Measurements from ENCODE around the gene SLC8A1. TPM values are rescaled to one million over a fixed set of nuclear protein-coding genes. Genes with fewer than 3 reads are reported as not detected.

SLC8A1 gene
- total RNA-seq, 2 donors from 2014 or later: 23.2 to 28.2 TPM

GRCh38 chr2:40346535-40347354 lies 105.1 kb downstream of the SLC8A1 start:
- Histone ChIP-seq H3K4me3 (no peak overlapping the region), H3K4me1 (replicated peaks) (no peaks in the 10 kb centered on the region), H3K27me3 (replicated peaks; ENCODE audit: insufficient read depth) (no peaks in the 10 kb centered on the region), H3K36me3 (no peaks in the 10 kb centered on the region), H3K9me3 (no peaks in the 10 kb centered on the region), H3K27ac (peak overlapping the region; percentile 28 to 29)
- peak; percentile 25 for TF ChIP-seq POLR2AphosphoS5 (IDR thresholded peaks at IDR 0.05)
- no peak for TF ChIP-seq POLR2A (IDR thresholded peaks at IDR 0.05)
- intact Hi-C loops (cut with DNase I): no loop called here
- WGBS: 86% methylated on average over 3 of the region's 3 CpGs
- no peak for DNase-seq (ENCODE audit: low spot score)

DNA sequence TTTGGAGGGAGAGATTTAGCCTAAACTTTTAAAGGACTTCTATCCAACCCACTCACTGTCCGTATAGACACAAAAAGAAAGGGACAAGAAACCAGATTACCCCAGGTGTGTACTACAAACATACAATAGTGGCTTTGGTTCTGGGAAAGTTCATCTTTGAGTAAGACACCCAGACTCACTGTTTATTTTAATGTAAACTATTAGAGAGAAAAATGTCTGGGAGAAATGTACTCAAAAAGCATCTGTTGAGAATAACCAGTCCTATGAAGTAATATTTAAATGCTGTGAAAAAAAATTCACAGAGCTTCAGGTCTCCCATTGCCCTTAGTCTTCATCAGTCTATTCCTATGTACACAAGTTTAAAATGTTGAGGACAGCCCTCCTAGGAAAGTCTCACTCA lies 107.5 kb downstream of the SLC8A1 start:
- intact Hi-C loops (cut with DNase I): no loop called here
- 70% methylated on average over 1 of the region's 1 CpG for WGBS
- H3K27ac ChIP-seq: no peak overlapping the region
- no peak overlapping the region for H3K4me3 ChIP-seq
- no peaks in the 10 kb centered on the region for H3K9me3 ChIP-seq
- no peaks in the 10 kb centered on the region for H3K36me3 ChIP-seq
- TF ChIP-seq POLR2A (IDR thresholded peaks at IDR 0.05): no peak
- H3K27me3 ChIP-seq (replicated peaks; ENCODE audit: insufficient read depth): no peaks in the 10 kb centered on the region
- DNase-seq (ENCODE audit: low spot score): no peak
- no peaks in the 10 kb centered on the region for H3K4me1 ChIP-seq (replicated peaks)

DNA sequence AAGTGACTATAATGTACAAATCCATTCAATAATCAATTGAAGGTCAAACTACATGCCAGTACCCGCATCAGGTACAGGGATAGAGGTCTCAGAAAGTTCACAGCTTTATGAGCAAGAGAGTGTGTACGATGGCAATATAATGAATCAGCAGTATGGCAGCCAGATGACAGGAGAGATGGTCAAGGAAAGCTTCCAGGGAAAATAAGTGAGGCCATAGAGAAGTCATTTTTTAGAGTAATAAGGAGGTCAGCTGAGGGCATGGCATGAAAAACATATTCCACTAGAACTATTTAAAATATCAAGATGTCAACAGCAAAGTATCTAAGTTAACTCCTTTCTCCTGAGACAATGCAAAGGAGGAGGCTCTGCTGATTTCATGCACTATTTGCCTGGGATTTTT lies 108.0 kb downstream of the SLC8A1 start:
- 36% methylated on average over 2 of the region's 2 CpGs for WGBS
- no peak overlapping the region for H3K27ac ChIP-seq

DNA sequence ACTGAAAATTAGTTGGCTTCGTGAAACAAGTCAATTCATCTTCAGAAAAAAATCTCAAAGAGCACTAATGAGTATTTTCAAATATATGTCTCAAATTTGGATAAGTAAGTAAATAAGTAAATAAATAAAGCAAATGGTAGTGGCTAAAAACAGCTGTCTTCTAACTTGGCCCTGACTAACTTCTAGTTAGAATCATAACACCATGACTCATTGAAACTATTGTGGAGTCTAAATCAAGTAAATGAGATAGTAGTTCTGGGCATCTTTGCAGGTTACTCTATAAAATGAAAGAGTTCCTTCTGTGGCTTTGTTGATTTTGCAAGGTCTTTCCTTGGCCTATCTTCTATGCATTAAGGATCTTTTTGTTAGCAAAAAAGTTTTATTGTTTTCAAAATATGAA lies 110.7 kb downstream of the SLC8A1 start:
- H3K9me3 ChIP-seq: no peaks in the 10 kb centered on the region
- no peak for TF ChIP-seq POLR2AphosphoS5 (IDR thresholded peaks at IDR 0.05)
- no peak for TF ChIP-seq POLR2A (IDR thresholded peaks at IDR 0.05)
- no peak for TF ChIP-seq CTCF (IDR thresholded peaks at IDR 0.05)
- intact Hi-C loops (cut with DNase I): no loop called here
- H3K4me1 ChIP-seq (replicated peaks): no peaks in the 10 kb centered on the region
- DNase-seq (ENCODE audit: low spot score): no peak
- H3K36me3 ChIP-seq: no peaks in the 10 kb centered on the region
- H3K4me3 ChIP-seq: no peak overlapping the region
- WGBS: 88% methylated on average over 1 of the region's 1 CpG
- H3K27ac ChIP-seq: no peak overlapping the region
- H3K27me3 ChIP-seq (replicated peaks; ENCODE audit: insufficient read depth): no peaks in the 10 kb centered on the region

More for the DNA sequence above, 108.0 kb downstream of the SLC8A1 start:
- Histone ChIP-seq H3K9me3 (no peaks in the 10 kb centered on the region), H3K4me3 (no peak overlapping the region), H3K36me3 (no peaks in the 10 kb centered on the region), H3K27me3 (replicated peaks; ENCODE audit: insufficient read depth) (no peaks in the 10 kb centered on the region), H3K4me1 (replicated peaks) (no peaks in the 10 kb centered on the region)
- TF ChIP-seq POLR2A (IDR thresholded peaks at IDR 0.05): no peak
- peak; percentile 11 for TF ChIP-seq POLR2AphosphoS5 (IDR thresholded peaks at IDR 0.05)
- no peak for DNase-seq (ENCODE audit: low spot score)
- intact Hi-C loops (cut with DNase I): no loop called here

GRCh38 chr2:40339026-40339425 lies 112.9 kb downstream of the SLC8A1 start:
- Histone ChIP-seq H3K27ac (no peak overlapping the region), H3K4me3 (no peak overlapping the region), H3K27me3 (replicated peaks; ENCODE audit: insufficient read depth) (no peaks in the 10 kb centered on the region), H3K9me3 (no peaks in the 10 kb centered on the region), H3K4me1 (replicated peaks) (no peaks in the 10 kb centered on the region), H3K36me3 (no peaks in the 10 kb centered on the region)
- intact Hi-C loops (cut with DNase I): no loop called here
- DNase-seq (ENCODE audit: low spot score): no peak
- WGBS: 80% methylated on average over 3 of the region's 3 CpGs
- no peak for TF ChIP-seq POLR2A (IDR thresholded peaks at IDR 0.05)
- no peak for TF ChIP-seq CTCF (IDR thresholded peaks at IDR 0.05)
- TF ChIP-seq POLR2AphosphoS5 (IDR thresholded peaks at IDR 0.05): no peak

DNA sequence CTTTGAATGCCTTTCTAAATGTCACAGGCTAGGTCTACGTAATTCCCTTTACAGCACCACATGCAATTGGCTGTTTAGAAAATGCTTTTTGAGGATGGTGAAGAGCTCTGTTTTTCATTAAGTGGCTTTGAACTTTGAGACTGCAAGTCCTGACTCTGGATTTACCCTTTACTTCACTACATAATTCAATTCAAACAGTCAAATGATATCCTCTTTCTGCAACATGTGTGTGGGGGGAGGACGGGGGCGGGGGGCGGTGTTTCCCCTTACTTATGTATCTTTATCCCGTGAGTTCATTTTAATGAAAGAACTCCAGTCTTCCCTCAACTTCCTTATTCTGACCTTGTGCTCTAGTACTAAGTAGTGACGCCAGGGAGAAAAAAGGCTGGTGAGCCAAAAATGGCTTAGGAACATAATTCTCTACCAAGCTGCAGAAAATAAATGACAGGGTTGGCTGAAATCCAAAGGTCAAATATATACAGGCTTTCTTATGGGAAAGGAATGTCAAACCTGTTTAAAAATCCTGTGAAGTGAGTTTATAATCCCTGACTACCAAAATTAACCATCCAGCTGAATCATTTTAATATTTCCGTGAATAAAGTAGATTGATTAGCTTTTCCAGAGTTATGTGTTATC lies 119.6 kb downstream of the SLC8A1 start:
- no peaks in the 10 kb centered on the region for H3K9me3 ChIP-seq
- H3K27ac ChIP-seq: no peak overlapping the region
- no peaks in the 10 kb centered on the region for H3K36me3 ChIP-seq
- no peak for TF ChIP-seq POLR2A (IDR thresholded peaks at IDR 0.05)
- TF ChIP-seq POLR2AphosphoS5 (IDR thresholded peaks at IDR 0.05): no peak
- TF ChIP-seq CTCF (IDR thresholded peaks at IDR 0.05): no peak
- no peak overlapping the region for H3K4me3 ChIP-seq
- H3K27me3 ChIP-seq (replicated peaks; ENCODE audit: insufficient read depth): no peaks in the 10 kb centered on the region
- DNase-seq (ENCODE audit: low spot score): no peak
- intact Hi-C loops (cut with DNase I): no loop called here
- WGBS: 40% methylated on average over 7 of the region's 7 CpGs
- no peaks in the 10 kb centered on the region for H3K4me1 ChIP-seq (replicated peaks)
